DMS53 (cell line): Measurements from ENCODE around the gene BIRC7.

ENCODE experiments used
- DNase-seq: peaks from one replicate; lab custom pipeline; 2025; lab: John Stamatoyannopoulos, UW

The BIRC7 gene

DNA sequence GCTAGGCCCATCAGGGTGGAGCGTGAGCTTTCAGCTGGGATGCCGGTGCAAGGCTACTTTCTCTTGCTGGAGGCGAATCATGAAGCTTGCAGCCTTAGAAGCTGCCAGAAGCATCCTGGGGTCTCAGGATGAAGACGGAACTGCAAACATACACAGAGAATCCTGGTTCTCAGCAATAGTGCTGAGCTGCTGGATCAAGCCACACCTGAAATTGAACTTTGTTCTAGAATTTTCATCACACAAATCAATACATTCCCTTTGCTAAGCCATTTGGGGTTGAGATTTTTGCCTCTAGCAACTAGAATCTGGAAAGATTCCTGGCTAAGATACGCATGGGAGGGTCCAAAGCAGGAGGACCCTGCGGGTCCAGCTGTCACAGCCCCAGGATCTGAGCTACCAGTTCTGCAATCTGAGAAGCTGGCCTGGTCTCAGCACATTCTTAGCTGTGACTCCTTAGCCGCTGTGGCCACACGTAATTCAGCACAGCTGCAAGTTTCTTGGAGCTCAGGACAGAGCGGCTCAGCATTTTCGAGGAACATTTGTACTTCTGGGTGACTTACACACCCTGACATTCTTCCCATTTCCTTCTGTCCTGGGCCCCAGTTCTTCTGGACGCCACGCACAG is 30.3 kb downstream of the BIRC7 start:
- DNase-seq, result no peak

DNA sequence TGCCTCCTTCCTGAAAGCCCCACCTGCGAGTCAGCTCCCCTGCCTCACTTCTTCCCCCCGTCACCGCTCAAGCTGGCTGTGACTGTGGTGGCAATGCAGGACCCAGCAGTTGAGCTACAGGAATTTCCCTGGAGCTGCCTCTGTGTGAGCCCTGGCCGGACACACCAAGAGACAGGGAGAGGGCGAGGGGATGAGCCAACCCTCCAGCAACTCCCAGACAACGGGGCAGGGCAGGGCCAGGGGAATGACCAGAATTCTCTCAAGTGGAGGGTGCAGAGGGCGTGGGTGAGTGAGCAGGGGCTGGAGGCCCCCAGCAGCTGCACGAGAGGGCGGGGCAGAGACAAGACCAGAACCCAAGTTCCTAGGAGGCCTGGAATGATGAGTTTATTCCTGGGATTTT is 32.0 kb downstream of the BIRC7 start:
- DNase-seq, result no peak

DNA sequence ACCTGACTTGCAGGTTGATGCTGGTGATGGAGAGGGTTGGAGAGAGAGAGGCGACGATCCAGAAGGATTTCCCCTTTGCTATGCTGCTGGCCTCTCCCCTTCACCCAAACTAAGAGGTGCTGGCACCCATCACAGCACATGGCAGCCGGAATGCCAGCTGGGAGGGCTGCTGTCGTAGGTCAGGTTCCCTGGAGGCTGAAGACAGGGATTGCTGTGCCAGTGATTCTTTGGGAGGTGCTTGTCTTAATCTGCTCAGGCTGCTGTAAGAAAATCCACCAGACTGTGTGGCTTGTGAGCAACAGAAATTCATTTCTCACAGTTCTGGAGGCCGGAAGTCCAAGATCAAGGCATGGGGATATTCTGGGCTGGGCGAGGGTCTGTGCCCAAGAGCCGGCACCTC is 32.6 kb downstream of the BIRC7 start:
- DNase-seq, result no peak

- no peak for DNase-seq
Observed at GRCh38 chr20:63268671-63269439, 33.1 kb downstream of the BIRC7 start.

GRCh38 chr20:63269724-63270123 is 34.0 kb downstream of the BIRC7 start:
- no peak for DNase-seq

- no peak for DNase-seq
Observed at GRCh38 chr20:63270606-63271325, 35.1 kb downstream of the BIRC7 start.

DNA sequence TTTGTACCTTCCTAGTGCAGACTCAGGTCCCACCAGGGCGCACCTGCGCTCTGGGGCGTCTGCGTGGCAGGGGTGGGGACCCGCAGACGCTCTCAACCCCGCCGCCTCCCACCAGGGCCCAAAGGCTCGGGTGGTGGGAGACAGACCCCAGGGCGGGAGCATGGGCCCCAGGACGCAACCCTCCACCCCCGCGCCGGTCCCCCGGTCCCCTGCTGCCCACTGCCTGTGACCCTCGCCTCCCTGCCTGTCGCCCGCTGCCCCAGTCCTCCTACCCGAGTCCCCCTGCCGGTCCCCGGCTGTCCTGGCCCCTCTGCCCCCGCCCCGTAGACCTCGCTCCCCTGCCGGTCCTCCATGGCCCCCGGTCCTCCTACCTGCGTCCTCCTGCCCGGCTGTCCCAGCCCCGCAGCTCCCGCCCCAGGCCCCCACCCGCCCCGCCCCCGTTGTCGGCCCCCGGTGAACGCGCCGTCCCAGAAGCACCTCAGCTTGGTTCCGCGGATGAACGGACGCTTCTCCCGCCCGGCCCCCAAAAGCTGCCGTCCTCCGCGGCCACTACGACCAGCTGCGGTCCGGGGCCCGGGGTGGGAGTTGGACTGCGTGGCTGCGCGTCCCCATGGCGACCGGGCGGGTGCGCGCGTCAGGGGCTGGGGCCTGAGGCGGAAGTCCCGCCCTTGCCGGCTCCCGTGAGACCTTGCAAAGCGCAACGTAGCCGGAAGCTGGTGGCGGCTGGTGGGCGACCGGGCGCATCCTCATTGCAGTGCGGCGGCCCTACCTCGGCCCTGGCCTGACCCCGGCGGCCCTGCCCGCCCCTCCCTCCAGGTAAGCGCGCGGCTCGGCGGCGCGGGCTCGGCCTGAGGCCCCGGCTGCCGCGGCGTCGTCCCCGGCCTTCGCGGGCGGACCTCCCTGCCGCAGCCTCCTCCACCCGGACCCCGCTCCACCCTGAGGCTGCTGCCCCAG is 36.7 kb downstream of the BIRC7 start, which contains the start of gene ARFGAP1:
Gene ARFGAP1, plus strand, starts transcription at position 709 of the 954 bp plus-strand sequence. CDS start 2,768 bp downstream, outside the sequence.
- DNase-seq, result peak; percentile 95

GRCh38 chr20:63273059-63273579 is 37.4 kb downstream of the BIRC7 start:
- peak; percentile 34 for DNase-seq

DNA sequence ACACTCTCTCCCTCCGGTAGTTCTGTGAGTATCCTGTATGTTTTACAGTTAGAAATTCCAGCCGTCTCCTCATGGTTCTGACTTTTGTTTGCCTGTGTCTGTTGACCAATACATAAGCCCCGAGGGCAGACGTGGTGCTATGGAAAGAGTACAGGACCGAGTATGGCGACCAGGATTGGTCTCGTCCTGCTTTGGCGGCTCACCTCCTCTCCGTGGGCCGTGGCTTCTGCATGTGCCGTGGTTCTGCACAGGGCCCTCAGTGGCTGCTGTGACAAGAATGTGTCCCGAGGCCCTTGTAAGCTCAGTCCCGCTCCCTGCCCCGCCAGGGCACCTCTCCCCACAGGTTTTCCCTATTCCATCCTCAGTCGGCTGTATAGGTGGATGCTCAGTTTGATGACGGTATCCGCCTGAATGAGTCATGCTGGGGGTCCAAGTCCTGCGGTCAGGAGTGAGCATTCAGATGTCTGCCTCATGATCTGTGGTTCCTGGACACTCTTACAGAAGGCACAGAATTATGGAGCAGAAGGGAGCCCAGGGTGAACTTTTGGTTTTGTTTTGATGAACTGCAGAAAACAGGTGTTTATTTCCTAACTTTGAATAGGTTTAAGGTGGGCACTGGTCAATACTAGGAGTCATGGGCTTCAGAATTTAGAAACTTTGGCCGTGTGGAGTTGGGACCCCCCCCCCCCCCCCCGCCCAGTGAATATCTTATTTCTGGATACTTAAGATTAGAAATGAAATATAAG is 38.1 kb downstream of the BIRC7 start:
- DNase-seq, result peak; percentile 65

GRCh38 chr20:63274381-63275228 is 38.9 kb downstream of the BIRC7 start:
- DNase-seq, result no peak

- DNase-seq, result no peak
Observed at GRCh38 chr20:63275825-63276224, 40.1 kb downstream of the BIRC7 start.

- DNase-seq, result no peak
Observed at GRCh38 chr20:63276956-63277355, 41.3 kb downstream of the BIRC7 start.

DNA sequence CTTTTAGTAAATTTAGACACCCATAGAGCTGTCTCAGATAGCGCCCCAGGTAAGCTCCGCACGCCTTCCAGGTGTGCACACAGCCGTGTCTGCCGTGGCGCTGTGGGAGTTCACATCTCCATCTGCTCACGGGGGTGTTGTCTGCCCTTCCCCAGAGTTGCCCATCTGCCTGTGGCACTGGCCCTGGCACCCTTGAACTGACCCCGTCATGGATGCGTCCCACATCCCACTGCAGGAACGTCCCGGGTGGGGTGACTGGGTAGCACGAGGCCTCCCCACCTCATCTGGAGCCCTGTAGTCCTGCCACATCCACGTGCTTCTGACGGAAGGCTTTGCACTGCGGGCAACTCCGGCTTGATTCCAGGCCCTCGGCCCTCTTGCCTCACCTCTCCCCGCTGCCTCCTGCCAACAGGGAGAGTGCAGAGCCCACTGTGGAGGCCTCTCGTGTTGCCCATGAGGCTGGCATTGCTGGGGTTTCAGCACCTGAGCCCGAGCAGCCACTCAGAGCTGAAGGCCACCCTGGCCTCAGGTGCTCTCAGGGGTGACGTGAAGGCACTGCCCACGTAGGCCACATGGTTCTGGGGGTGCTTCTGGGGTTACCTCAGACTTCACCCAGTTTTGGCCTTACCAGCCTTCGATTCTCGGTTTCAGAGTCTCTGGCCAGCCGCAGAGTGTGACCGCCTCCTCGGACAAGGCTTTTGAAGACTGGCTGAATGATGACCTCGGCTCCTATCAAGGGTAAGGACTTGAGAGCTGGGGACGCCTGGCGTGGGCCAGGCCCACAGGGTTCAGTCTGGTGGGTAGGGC is 42.0 kb downstream of the BIRC7 start:
- no peak for DNase-seq

- no peak for DNase-seq
Observed at GRCh38 chr20:63278661-63279060, 43.0 kb downstream of the BIRC7 start.

DNA sequence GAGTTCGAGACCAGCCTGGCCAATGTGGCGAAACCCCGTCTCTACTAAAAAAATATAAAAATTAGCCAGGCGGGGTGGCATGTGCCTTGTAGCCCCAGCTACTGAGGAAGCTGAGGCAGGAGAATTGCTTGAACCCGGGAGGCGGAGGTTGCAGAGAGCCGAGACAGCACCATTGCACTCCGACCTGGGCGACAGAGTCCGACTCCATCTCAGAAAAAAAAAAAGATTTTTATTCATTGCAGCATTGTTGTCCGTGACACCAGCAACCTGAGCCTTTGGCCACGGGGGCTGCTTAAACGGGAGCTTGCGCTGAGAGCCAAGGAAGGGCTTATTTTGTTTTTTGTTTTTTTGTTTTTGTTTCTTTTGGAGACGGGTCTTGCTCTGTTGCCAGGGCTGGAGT is 44.2 kb downstream of the BIRC7 start:
- no peak for DNase-seq

GRCh38 chr20:63280371-63280770 is 44.7 kb downstream of the BIRC7 start:
- DNase-seq, result no peak

GRCh38 chr20:63280929-63281545 is 45.3 kb downstream of the BIRC7 start:
- peak; percentile 47 for DNase-seq
